BJ (cell line): ENCODE data around the gene RSAD2. TPM values are rescaled to one million over a fixed set of nuclear protein-coding genes. Genes with fewer than 3 reads are reported as not detected.

ENCODE experiments used
- CTCF ChIA-PET: fragments of 350-600 bp; formaldehyde crosslinking; extraction: SDS; loops from one replicate; lab custom pipeline; 2021; ENCODE audit warnings: antibody characterized with exemption, inconsistent platforms; lab: Yijun Ruan, JAX
- POLR2A ChIA-PET: fragments of 300-600 bp; sonication (Branson Sonifier 250); formaldehyde crosslinking; extraction: SDS; loops from one replicate; lab custom pipeline; 2021; ENCODE audit warnings: antibody characterized with exemption; lab: Charles Lee
- DNase-seq: peaks from one replicate; pipeline ENCODE4 v3.0.0-alpha.2; 2011; ENCODE audit warnings: low read depth
- H3K27me3 ChIP-seq: 2 replicates; pipeline ENCODE4 v1.6.0; 2011; ENCODE audit warnings: low read length; ENCODE audit not compliant: control insufficient read depth, insufficient read depth
- H3K36me3 ChIP-seq: 2 replicates; pipeline ENCODE4 v1.5.1; 2011; ENCODE audit warnings: low read length; ENCODE audit not compliant: control insufficient read depth, insufficient read depth
- H3K4me3 ChIP-seq: 2 replicates; pipeline ENCODE4 v1.5.1; 2011; ENCODE audit warnings: low read depth, mild to moderate bottlenecking, control low read depth, low read length
- polyA plus RNA-seq: library from polyadenylated mRNA; depleted of rRNA; stranded (reverse); fragments of >200 nt; gene quantifications from 2 replicates; pipeline ENCODE4 v1.2.3, GENCODE V29; 2011
- TF ChIP-seq, protein P1 (sequence below): IDR thresholded peaks from 2 replicates; pipeline ENCODE4 v1.5.1; 2011; ENCODE audit warnings: low read depth, mild to moderate bottlenecking, control low read depth, inconsistent platforms, low read length, moderate library complexity; ENCODE audit not compliant: insufficient read depth

RSAD2 gene
- polyA plus RNA-seq, 1 experiment = 0.05 TPM

GRCh38 chr2:6930923-6931647 lies 53.5 kb downstream of the RSAD2 start:
- POLR2A ChIA-PET = no interaction called here
- no peak for DNase-seq
- TF ChIP-seq, protein P1, sequence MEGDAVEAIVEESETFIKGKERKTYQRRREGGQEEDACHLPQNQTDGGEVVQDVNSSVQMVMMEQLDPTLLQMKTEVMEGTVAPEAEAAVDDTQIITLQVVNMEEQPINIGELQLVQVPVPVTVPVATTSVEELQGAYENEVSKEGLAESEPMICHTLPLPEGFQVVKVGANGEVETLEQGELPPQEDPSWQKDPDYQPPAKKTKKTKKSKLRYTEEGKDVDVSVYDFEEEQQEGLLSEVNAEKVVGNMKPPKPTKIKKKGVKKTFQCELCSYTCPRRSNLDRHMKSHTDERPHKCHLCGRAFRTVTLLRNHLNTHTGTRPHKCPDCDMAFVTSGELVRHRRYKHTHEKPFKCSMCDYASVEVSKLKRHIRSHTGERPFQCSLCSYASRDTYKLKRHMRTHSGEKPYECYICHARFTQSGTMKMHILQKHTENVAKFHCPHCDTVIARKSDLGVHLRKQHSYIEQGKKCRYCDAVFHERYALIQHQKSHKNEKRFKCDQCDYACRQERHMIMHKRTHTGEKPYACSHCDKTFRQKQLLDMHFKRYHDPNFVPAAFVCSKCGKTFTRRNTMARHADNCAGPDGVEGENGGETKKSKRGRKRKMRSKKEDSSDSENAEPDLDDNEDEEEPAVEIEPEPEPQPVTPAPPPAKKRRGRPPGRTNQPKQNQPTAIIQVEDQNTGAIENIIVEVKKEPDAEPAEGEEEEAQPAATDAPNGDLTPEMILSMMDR = no peak
- H3K4me3 ChIP-seq = no peak overlapping the region
- CTCF ChIA-PET = no interaction called here
- H3K27me3 ChIP-seq = peaks cover 2% of the 10 kb centered on the region; the same call in 1 of the 2 replicates
- no peaks in the 10 kb centered on the region for H3K36me3 ChIP-seq

DNA sequence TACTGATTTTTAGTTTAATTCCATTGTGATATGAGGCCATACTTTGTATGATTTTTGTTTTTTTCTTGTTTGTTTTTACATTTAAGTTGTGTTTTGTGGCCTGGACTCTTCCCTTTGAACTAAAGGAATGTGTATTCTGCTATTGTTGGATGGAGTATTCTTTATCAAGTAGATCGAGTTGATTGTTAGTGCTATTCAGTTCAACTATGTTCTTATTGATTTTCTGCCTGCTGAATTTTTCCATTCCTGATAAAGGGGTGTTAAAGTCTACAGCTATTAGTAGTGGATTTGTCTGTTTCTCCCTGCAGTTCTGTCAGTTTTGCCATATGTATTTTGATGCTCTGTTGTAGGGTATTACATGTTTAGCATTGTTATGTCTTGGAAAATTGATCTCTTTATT lies 54.2 kb downstream of the RSAD2 start:
- no peak overlapping the region for H3K4me3 ChIP-seq
- ChIA-PET CTCF (interaction anchor here (0.7 kb wide), 1 partner anchor 138 kb away, joined by 4 read pairs; no protein-coding TSS in a partner anchor), POLR2A (no interaction called here)
- no peak for DNase-seq
- TF ChIP-seq, protein P1 = no peak
- peaks cover 2% of the 10 kb centered on the region; the same call in 1 of the 2 replicates for H3K27me3 ChIP-seq
- H3K36me3 ChIP-seq = no peaks in the 10 kb centered on the region

DNA sequence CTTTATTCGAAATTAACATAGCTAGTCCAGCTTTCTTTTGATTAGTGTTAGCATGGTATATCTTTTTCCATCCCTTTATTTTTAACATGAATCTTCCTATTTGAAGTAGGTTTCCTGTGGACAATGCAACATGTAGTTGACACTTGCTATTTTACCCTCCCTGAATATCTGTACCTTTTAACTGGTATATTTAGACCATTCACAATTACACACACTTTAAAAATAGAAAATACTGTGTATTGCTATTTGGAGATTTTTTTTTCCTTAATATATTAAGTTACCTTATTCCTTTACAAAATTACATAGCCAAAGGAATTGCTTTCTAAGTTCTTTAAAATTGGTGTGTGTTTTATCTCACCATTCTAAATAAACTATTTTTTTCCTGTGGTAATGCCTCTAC lies 54.6 kb downstream of the RSAD2 start:
- no peak for DNase-seq
- H3K4me3 ChIP-seq = no peak overlapping the region
- no peaks in the 10 kb centered on the region for H3K36me3 ChIP-seq
- H3K27me3 ChIP-seq = peaks cover 2% of the 10 kb centered on the region; the same call in 1 of the 2 replicates
- TF ChIP-seq, protein P1 = no peak
- ChIA-PET POLR2A (no interaction called here), CTCF (interaction anchor here (0.7 kb wide), 1 partner anchor 138 kb away, joined by 4 read pairs; no protein-coding TSS in a partner anchor)

DNA sequence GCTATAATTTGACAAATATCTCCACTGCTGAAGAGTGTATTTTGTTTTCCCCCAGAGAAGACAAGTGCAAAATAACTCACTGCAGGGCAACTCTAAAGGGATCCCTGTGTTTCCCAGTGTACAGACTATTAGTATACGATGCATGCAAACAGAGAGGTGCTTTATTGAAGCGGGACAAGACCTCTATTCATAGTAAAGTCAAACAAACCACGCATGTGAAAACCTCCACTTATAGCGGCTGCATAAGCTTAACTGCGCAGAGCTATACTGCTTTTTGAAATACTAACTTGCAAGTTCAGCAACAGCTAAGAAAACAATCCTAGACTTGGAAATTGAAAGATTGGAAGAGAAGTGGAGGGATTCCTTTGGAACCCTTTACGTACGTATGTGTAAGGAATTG lies 55.3 kb downstream of the RSAD2 start:
- H3K27me3 ChIP-seq = peaks cover 2% of the 10 kb centered on the region; the same call in 1 of the 2 replicates
- H3K4me3 ChIP-seq = no peak overlapping the region
- CTCF ChIA-PET = no interaction called here
- TF ChIP-seq, protein P1 = no peak
- no peak for DNase-seq
- no peaks in the 10 kb centered on the region for H3K36me3 ChIP-seq
- POLR2A ChIA-PET = no interaction called here

DNA sequence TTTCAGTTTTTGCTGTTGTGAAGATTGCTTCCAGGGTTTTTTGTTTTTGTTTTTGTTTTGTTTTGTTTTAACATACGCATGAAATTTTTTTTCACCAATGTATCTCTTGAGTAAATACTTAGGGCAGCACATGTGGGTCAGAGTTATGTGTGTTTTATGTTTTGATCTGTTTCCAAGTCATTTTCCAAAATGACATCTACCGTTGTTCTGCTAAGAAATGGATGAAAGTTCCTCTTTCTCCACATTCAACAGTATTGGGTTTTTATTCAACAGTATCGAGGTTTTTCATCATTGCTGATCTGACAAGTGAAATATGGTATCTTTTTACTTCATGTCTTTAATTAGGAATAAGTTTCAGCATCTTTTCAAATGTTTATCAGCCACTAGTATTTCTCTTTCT lies 56.3 kb downstream of the RSAD2 start:
- ChIA-PET POLR2A (no interaction called here), CTCF (no interaction called here)
- TF ChIP-seq, protein P1 = no peak
- no peaks in the 10 kb centered on the region for H3K36me3 ChIP-seq
- no peak overlapping the region for H3K4me3 ChIP-seq
- no peak for DNase-seq
- H3K27me3 ChIP-seq = peaks cover 2% of the 10 kb centered on the region; the same call in 1 of the 2 replicates
